ENCODE data around the gene DLK1.

DLK1 gene

GRCh38 chr14:100748403-100748802, 21.7 kb downstream of the DLK1 start:
- TF ChIP-seq, protein P1, sequence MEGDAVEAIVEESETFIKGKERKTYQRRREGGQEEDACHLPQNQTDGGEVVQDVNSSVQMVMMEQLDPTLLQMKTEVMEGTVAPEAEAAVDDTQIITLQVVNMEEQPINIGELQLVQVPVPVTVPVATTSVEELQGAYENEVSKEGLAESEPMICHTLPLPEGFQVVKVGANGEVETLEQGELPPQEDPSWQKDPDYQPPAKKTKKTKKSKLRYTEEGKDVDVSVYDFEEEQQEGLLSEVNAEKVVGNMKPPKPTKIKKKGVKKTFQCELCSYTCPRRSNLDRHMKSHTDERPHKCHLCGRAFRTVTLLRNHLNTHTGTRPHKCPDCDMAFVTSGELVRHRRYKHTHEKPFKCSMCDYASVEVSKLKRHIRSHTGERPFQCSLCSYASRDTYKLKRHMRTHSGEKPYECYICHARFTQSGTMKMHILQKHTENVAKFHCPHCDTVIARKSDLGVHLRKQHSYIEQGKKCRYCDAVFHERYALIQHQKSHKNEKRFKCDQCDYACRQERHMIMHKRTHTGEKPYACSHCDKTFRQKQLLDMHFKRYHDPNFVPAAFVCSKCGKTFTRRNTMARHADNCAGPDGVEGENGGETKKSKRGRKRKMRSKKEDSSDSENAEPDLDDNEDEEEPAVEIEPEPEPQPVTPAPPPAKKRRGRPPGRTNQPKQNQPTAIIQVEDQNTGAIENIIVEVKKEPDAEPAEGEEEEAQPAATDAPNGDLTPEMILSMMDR (conservative IDR thresholded peaks at IDR 0.05): no peak
- TF ChIP-seq ZFX (IDR thresholded peaks at IDR 0.05): no peak
- no peak overlapping the region for H3K27ac ChIP-seq

GRCh38 chr14:100748944-100749343, 22.3 kb downstream of the DLK1 start:
- TF ChIP-seq ZFX (IDR thresholded peaks at IDR 0.05): no peak
- TF ChIP-seq, protein P1 (conservative IDR thresholded peaks at IDR 0.05): no peak
- H3K27ac ChIP-seq: no peak overlapping the region

GRCh38 chr14:100749967-100750597, 23.4 kb downstream of the DLK1 start:
- TF ChIP-seq ZFX (IDR thresholded peaks at IDR 0.05): no peak
- TF ChIP-seq, protein P1 (conservative IDR thresholded peaks at IDR 0.05): no peak
- no peak overlapping the region for H3K27ac ChIP-seq

DNA sequence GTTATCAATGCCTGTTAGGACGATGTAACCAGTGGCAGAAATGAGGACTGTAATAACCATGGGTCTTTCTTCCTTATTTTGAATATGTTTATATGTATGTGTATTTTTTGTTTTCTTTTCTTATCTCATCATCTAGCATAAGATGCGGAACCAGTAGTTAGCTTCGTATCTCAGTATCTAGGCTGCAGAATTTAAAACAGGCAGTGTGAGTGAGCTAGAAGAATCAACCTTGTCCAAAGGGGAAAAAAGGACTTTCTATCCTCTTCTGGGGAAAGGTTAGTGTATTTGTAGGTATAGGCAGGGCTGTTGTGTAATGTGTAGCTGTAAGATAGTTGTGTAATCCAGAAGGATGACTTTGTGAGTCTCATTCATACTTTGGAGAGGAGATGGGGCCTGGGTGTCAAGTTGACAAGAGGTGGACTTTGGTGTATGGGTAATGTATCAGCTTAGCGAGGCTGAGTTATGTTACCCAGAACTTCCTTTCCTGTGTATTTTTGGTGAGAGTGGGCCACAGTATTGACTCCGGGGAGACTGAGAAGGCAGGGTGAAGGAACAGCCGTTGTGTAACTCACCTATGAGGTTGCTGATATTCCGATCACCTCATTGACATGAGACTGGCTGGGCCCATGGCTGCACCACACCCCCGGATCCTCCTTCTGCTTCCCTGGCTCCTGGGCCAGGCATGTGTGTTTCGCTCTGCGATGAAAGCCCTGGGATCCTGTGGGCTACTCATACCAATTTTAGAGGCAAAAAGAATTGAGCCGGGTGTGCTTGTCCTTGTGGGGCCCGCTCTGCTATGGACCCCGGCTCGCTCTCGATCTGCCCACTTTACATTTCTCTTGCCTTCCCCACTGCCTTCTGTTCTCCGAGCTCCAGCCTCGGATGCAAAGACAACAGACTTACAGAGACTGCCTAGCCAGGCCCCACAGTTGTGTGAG, 24.3 kb downstream of the DLK1 start:
- no peak for TF ChIP-seq ZFX (IDR thresholded peaks at IDR 0.05)
- TF ChIP-seq, protein P1 (conservative IDR thresholded peaks at IDR 0.05): no peak
- H3K27ac ChIP-seq: no peak overlapping the region

DNA sequence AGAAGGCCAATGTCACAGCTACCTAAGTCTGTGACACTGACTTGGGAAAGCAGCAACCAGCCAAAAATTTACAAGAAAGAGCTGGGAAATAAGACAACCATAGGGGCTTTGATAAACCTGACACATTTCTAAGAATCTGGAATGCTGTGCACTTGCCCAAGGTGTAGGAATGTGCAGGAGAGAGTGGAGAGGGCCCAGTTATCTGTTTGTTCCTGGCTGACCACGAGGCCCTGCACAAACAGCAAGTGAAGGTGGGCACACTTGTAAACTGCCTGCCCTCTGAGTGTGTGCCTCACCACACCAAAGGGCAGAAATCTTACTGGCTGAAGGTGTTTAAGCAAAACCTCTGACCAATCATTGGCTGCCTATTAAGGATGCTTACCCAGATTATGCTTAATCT, 27.3 kb downstream of the DLK1 start:
- H3K27ac ChIP-seq: no peak overlapping the region
- TF ChIP-seq, protein P1 (conservative IDR thresholded peaks at IDR 0.05): no peak
- TF ChIP-seq ZFX (IDR thresholded peaks at IDR 0.05): no peak

DNA sequence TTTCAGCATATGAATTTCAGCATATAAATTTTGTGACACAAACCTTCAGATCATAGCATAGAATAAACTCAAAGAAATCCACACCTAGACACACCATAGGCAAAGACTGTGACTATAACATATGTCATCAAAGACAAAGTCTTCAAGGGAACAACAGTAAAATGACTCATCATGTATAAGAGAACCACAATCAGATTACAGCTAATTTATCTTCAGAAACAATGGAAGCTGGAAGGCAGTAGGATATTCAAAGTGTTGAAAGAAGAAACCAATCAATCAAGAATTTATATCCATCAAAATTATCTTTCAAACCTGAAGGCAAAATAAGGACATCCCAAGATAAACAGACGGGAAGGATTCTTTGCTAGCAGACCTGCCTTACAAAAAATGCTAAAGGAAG, 29.0 kb downstream of the DLK1 start:
- no peak for TF ChIP-seq ZFX (IDR thresholded peaks at IDR 0.05)
- TF ChIP-seq, protein P1 (conservative IDR thresholded peaks at IDR 0.05): no peak
- H3K27ac ChIP-seq: no peak overlapping the region

DNA sequence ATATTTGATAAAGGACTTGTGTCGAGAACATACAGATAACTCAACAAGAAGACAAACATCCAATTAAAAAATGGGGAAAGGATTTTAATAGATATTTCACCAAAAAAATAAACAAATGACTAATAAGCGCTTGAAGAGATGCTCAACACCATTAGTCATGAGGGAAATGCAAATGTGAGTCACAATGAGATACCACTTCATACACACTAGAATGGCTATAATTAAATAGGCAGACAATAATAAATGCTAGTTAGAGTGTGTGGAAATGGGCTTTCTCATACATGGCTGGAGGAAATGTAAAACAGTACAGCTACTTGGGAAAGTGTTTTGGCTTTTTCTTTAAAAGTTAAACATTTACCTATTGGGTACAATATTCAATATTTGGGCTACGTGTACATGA, 34.8 kb downstream of the DLK1 start:
- H3K27ac ChIP-seq: no peak overlapping the region
- TF ChIP-seq, protein P1 (conservative IDR thresholded peaks at IDR 0.05): no peak
- no peak for TF ChIP-seq ZFX (IDR thresholded peaks at IDR 0.05)
